GM18520 (cell line): ENCODE measurements around the gene PROZ.

Experiments
- ATAC-seq: cut with Tn5 transposase; IDR thresholded peaks from one replicate; pipeline ENCODE4 v1.9.1; 2021; ENCODE audit not compliant: unreplicated experiment

The PROZ gene

GRCh38 chr13:113196970-113197737, 38.7 kb downstream of the PROZ start:
- no peak for ATAC-seq

DNA sequence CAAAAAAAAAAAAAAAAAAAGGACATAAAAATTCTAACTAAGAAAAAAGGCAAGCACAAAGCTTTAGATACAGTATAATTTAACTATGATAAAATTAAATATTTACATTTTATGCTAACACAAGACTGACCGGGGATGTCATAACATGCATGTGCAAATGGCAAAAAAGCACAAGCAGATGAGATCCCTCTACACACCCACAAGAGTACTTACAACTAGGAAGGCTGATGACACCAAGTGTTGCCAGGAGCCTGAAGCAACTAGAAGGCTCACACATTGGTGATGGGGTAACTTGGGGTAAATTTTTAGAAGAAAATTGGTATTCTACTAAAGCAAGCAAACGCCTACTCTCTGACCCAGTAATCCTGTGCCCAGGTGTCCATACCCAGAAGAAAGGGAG, 43.4 kb downstream of the PROZ start:
- no peak for ATAC-seq

- ATAC-seq: no peak
Observed at GRCh38 chr13:113202912-113203311, 44.5 kb downstream of the PROZ start.

GRCh38 chr13:113203507-113204377, 45.3 kb downstream of the PROZ start:
- no peak for ATAC-seq

DNA sequence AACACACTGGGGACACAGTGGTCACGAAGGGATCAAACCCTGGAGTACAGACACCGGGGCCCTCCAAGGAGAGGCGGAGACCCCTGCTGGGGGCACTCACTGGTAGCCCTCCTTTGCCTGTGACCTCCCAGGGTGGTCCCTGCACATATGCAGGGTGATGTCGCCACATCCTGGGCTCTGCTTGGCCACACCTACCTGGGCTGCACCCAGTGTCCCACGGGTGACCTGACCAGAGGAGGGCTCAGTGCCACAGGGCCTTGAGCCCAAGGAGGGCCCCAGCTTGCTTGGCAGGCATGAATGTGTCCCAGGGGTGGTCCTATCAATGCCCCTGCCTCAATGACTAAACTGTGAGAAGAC, 45.9 kb downstream of the PROZ start:
- ATAC-seq: no peak

DNA sequence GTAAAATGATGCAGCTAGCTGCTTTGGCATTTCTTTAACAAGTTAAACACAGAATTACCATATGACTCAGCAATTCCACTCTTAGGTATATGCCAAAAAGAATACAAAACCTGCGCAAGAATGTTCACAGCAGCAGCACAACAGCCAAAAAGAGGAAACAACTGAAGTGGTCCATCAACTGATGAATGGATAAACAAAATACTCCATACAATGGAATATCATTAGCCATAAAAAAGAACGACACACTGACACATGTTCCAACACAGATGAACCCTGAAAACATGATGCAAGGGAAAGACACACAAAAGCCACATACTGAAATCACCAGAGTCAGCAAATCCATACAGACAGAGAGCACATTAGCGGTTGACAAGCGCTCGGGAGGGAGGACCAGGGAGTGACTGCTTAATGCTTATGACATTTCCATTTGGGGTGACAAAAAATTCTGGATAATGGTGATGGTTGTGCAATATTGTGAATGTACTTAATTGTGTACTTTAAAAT, 47.0 kb downstream of the PROZ start:
- ATAC-seq: no peak

DNA sequence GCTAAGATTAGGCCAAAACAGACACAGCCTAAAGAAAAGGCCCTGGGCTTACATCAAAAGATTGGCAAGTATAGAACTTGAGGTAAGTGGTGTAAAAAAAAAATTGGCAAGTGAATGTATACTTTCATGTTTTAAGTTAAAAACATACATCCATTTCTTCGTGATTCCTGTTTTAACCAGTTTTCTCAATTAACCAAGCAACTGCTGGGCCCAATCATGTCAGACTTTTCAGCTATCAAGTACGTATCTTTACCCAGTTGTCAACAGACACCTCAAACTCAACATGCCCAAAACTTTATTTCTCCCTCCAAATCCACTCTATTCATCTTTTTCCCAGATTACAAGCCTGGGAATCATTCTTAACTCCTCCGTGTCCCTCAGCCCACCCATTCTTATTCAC, 49.0 kb downstream of the PROZ start:
- ATAC-seq: no peak

DNA sequence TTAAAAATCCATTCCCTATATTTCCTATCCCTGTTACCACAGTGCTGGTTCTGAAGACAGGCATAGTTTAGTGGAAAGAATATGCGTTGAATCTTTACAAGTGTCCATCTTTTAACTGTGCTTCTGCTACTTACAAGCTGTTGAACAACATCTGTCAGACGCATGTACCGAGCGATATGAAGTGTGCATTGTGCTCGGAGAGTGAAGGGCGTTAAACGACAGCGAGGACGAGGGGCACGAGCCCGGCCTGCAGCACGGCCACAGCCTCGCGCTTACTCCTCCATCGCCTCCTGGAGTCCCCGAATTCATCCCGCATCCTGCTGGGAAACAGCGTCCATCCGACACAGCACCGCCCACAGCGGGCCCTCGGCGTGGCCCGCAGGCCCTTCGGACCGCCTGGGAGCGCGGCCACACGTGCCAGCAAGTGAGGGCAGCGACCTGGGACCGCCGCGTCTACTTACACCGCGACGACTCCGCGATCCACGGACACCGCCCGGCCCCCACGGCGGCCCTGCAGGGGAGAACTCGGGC, 49.5 kb downstream of the PROZ start:
- no peak for ATAC-seq

GRCh38 chr13:113208421-113209335, 50.2 kb downstream of the PROZ start, which contains the start of gene PCID2:
PCID2 (minus strand) TSS chr13:113208669; CDS start chr13:113208634, 35 bp downstream.
- peak; percentile 51 for ATAC-seq

DNA sequence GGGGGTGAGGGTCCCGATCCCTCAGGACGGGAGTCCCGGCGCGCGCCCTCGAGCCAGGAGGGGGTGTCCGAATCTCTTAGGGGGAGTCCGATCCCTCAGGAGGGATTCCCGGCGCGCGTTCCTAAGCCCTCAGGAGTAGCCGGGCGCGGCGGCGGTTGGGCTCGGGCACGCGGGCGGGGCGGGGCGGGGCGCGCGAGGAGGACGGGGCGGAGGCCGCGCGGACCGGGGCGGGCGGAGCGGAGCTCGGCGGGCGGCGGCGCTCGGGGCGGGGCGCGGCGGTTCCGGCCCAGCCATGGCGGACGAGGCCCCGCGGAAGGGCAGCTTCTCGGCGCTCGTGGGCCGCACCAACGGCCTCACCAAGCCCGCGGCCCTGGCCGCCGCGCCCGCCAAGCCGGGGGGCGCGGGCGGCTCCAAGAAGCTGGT, 50.9 kb downstream of the PROZ start, which contains the start of gene CUL4A:
Gene CUL4A, plus strand, starts transcription at position 278 of the 423 bp plus-strand sequence. Its CDS starts 15 bp downstream, at position 293.
- ATAC-seq: peak; percentile 26

DNA sequence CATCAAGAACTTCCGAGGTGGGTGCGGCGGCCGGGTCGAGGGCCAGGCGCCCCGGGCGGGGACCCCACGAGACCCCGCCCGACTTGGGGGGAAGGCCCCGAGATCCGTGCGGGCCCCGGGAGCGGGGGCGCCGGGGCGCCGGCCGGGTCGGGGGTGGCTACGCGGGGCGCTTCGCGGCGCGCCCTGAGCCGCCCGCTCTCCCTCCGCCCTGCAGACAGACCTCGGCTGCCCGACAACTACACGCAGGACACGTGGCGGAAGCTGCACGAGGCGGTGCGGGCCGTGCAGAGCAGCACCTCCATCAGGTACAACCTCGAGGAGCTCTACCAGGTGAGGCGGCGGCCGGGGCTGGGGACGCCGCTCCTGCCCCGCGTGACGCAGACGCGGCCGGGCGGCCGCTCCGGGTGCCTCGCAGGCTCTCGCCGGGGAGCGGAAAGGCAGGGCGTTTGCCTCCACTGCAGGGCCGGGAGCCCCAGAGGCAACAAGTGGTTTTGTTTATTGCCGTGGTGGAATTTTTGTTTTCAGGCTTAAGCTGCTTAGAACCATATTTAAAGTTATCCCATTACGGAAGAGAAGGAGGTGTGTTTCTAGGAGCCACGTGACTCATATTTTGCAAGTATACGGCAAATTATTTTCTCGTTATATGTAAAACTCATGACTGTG, 51.4 kb downstream of the PROZ start:
- ATAC-seq: peak; percentile 23

GRCh38 chr13:113210833-113211232, 52.4 kb downstream of the PROZ start:
- ATAC-seq: no peak

GRCh38 chr13:113211774-113212173, 53.3 kb downstream of the PROZ start:
- no peak for ATAC-seq

- no peak for ATAC-seq
Observed at GRCh38 chr13:113216254-113217048, 58.0 kb downstream of the PROZ start.

- ATAC-seq: no peak
Observed at GRCh38 chr13:113218586-113218985, 60.1 kb downstream of the PROZ start.

DNA sequence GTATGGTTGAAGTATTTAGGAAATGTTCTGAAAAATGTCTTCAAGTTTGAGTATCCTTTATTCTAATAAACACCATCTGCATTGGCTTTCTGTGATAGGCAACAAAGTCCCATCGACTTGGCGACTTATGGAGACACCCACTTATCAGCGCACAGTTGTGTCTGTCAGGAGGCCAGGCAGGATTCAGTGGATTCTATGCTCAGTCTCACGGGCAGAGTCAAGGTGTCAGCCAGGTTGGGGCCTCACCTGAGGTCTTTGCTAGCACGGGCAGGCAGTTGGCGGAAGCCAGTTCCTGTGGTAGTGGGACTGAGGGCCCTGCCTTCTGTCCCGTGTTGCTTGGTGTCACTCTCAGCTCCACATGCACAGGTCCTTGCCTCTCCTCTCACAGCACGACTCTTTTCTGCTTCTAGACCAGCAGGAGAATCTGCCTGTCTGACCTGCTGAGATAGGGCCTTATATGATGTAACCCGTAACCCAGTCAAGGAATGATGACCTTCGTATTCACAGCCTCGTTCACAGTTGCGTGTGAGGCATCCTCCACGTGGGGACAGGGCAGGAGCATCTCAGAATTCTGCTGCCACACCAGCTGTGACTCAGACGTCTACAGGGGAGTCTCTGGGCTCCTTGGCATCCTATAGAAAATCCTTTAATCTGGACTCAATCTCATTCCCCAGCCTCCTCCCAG, 61.0 kb downstream of the PROZ start:
- no peak for ATAC-seq

GRCh38 chr13:113220141-113220598, 61.7 kb downstream of the PROZ start:
- ATAC-seq: no peak

DNA sequence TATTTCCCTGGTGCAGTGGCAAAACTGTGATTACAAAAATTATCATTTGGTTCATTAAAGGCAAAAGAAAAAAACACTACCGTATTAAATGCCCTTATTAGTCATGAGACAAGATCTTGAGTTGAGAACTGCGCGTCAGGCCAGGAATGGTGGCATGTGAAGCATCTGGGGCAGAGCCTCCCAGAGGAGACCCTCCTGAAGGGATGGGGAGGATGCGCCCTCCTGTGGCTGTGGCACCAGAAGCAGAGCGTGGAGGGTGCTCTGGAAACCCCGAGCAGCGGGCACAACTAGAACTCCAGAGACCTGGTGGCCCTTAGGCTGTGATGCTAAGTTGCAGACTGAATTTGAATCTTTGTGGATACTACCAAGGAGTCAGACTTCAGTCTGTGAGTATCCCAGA, 62.4 kb downstream of the PROZ start:
- no peak for ATAC-seq
